Activated CD8-positive, alpha-beta memory T cell treated with anti-CD3 and anti-CD28 coated beads for 24 hours (primary cell): ENCODE results near the gene NOC2L.
"Not testable (repeated sequence)": the region's sequence is repeated elsewhere in the genome, so short reads cannot be mapped to it uniquely, and the experiment has no call there.

Experiments
- DNase-seq: peaks from one replicate; pipeline ENCODE4 v3.0.0-alpha.2; 2020

NOC2L gene

GRCh38 chr1:960363-961131 lies 1.5 kb upstream of the NOC2L start, which contains the start of gene KLHL17:
KLHL17 (plus strand) TSS chr1:960584; CDS start chr1:960694, 110 bp downstream.
- DNase-seq: peak; percentile 91

GRCh38 chr1:959731-960362 lies 791 bp upstream of the NOC2L start:
- peak; percentile 78 for DNase-seq

- DNase-seq: no peak
Measured at GRCh38 chr1:956636-957035, 2.4 kb downstream of the NOC2L start.

DNA sequence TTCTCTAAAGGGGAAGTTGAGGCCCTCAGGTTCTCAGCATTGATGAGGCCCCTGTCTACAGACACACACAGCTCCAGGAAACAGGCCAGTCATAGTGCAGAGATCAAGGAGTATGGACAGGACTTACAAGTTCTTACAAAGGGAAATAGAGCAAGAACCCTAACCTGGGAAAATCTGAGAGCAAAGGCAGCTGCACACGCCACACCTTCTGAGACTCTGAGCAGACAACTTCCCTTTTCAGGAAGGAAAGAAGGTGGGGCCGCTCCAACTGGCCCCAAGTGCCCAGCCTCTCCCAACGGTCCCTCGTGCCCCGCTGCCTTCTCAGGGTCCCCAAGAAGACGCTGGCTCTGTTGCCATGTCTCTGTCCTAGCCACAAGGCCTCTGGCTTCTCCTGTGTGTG lies 3.6 kb downstream of the NOC2L start:
- no peak for DNase-seq

- DNase-seq: no peak
Measured at GRCh38 chr1:954927-955326, 4.1 kb downstream of the NOC2L start.

GRCh38 chr1:953524-954320 lies 5.3 kb downstream of the NOC2L start:
- DNase-seq: no peak

- DNase-seq: no peak
Measured at GRCh38 chr1:952603-953002, 6.5 kb downstream of the NOC2L start.

GRCh38 chr1:952201-952600 lies 6.9 kb downstream of the NOC2L start:
- no peak for DNase-seq

- DNase-seq: no peak
Measured at GRCh38 chr1:951364-951763, 7.7 kb downstream of the NOC2L start.

- no peak for DNase-seq
Measured at GRCh38 chr1:950881-951280, 8.2 kb downstream of the NOC2L start.

DNA sequence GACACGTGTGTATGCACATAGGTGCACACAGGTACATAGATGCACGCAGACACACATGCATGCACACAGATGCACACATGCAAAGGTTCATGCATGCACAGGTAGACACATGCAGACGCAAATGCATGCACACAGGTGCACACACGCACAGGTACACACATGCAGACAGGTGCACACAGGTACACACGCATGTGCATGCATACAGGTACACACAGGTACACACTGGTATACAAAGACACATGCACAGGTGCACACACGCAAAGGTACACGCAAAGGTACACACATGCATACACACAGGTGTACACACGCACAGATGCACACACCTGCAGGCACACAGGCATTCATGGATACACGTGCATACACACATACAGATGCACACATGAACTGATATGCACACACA lies 8.8 kb downstream of the NOC2L start:
- no peak for DNase-seq

DNA sequence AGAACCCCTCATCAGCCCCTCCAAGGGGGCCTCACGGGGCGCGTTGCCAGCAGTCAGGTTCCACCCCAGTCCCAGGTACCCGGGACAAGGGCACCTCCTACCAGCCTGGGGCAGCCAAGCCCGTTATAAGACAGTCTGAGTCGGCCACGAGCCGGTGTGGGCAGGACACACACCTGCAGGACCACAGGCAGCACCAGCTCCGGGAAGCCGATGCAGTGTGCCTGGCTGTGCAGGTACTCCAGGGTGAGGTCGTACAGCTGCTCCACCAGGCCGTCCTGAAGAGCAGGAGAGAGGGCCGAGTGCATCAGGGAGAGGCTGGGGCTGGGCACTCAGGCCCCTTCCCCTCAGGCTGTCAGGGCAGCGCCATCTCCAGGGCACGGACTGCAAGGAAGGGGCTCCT lies 11.1 kb downstream of the NOC2L start:
- DNase-seq: no peak

DNA sequence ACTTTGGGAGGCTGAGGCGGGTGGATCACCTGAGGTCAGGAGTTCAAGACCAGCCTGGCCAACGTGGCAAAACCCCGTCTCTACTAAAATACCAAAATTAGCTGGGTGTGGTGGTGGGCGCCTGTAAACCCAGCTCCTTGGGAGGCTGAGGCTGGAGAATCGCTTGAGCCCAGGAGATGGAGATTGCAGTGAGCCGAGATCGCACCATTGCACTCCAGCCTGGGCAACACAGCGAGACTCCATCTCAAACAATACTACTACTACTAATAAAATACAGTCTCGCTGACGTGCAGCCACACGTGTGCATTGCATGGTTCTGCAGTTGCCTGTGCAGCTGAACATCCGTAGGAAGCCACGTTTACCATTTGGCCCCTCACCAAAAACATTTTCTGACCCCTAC lies 12.2 kb downstream of the NOC2L start:
- DNase-seq: not testable (repeated sequence)

DNA sequence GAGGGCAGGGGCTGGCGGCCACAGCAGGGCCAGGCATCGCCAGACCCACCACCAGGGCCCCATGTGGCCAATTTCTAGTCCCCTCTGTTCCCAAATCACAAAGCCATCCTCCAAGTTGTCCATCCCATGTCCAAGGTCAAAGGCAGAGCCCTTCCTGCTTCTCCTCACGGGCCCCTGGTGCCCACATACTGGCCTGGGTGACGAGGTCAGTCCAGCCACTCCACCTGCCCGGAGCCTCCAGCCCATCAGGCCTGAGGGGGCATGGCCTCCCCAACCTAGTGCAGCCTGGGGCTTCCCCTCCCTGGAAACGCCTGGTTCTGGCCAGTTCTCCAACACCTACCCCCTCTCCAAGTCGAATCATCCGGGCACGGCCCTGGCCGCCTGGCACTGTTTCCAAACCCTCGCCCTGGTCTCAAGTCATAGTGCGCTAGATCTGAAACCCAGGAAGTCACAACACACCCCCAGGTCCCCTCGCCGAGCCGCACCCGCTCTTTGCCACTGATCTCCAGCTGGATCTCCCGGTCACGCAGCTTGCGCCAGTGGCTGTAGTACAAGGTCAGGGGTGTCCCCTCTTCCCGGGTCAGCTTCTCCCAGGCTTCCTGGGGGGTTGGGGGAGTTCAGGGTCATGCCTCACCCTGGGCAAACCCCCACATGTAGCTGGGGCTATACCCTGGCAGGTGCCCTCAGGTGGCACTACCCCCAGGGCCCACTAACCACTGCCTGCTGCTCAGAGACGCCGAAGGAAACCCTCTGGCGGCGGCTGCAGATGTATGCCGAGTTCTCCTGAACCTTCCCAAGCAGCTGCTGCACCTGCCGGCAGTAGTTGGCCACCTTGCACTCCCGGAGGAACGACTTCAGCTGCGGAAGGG lies 13.1 kb downstream of the NOC2L start:
- DNase-seq: no peak

DNA sequence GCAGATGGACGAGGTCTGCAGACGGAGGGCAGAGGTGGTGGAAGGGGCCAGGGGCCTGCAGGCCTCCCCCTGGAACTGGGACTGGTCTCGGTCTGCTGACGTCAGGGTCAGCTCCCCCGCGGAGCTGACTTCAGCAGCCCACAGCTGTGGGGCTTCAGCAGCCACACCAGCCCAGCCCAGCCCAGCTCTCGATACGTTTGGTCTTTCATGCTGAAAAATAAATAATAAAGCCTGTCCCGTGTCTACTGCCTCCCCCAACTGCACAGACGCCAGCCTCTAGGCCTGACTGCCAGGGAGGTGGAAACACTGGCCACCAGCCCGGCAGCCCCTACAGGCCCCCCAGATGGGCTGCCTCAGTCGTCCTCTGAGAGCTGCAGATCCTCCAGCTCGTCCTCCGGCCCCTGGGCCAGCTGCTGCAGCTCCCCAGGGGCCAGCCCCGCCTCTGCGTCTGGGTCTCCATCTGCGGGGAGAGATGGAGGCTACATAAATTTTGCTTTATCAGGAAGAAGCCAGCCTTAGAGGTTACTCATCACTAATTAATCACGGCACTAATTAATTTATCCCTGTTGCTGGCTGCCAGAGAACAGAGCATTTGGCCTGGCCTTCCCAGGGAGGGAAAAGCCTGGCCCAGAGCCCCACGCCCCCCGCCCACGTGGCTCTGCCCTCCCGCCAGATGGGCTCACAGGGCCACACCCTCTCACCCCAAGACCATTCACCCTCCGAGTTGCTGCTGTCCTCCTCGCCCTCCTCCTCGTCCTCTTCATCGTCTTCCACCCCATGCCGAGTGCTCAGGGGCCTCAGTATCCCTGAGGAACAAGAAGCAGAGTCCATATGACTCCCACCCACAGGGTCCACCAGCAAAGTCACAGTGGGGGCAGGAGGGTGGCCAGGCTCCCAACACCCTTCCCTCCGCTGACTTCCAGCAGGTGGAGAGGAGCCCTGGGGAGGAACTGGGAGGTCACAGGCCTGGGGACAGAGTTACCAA lies 14.4 kb downstream of the NOC2L start:
- no peak for DNase-seq

GRCh38 chr1:943545-944340 lies 15.3 kb downstream of the NOC2L start:
- no peak for DNase-seq

DNA sequence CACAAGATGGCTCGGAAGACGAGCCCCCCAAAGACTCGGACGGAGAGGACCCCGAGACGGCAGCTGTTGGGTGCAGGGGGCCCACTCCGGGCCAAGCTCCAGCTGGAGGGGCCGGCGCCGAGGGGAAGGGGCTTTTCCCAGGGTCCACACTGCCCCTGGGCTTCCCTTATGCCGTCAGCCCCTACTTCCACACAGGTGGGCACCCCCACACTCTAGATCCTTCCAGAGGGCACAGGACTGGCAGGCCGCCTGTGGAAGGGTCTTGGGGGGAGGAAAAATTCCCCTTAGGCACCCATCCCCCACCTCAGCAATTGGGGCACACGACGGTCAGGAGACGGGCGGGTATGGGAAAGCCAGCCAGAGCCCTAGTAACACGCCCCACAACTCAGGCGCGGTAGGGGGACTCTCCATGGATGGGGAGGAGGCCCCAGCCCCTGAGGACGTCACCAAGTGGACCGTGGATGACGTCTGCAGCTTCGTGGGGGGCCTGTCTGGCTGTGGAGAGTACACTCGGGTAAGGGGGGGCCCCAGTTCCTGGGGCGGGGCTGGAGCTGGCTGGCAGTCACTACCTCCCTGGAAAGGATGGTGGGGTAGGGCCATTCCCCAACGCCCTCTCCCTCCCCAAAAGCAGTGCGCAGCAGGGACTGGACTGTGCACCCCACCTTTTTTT lies 16.1 kb downstream of the NOC2L start:
- no peak for DNase-seq

GRCh38 chr1:942411-942821 lies 16.6 kb downstream of the NOC2L start:
- no peak for DNase-seq

GRCh38 chr1:941588-942383 lies 17.3 kb downstream of the NOC2L start:
- DNase-seq: no peak
